GM12874 (cell line): Measurements from ENCODE around the gene TEKT1.

ENCODE experiments used
- CTCF ChIP-seq: IDR thresholded peaks from 2 replicates; pipeline ENCODE4 v1.5.1; 2011; ENCODE audit warnings: low read depth, mild to moderate bottlenecking, control low read depth, low read length, moderate library complexity; ENCODE audit not compliant: insufficient read depth

Gene TEKT1

GRCh38 chr17:6831661-6832263 lies at the start of gene TEKT1:
TSS of gene TEKT1 (minus strand) at chr17:6831729. CDS start at chr17:6830376, 1,353 bp downstream.
- TF ChIP-seq CTCF = no peak

- no peak for TF ChIP-seq CTCF
These were observed 41.4 kb upstream of the TEKT1 start for GRCh38 chr17:6872936-6873335.

- no peak for TF ChIP-seq CTCF
These were observed 39.3 kb upstream of the TEKT1 start for GRCh38 chr17:6870841-6871240.

- TF ChIP-seq CTCF = no peak
These were observed 37.1 kb upstream of the TEKT1 start for GRCh38 chr17:6868582-6868981.

- no peak for TF ChIP-seq CTCF
These were observed 36.3 kb upstream of the TEKT1 start for GRCh38 chr17:6867849-6868248.

GRCh38 chr17:6862825-6863224 lies 31.3 kb upstream of the TEKT1 start:
- no peak for TF ChIP-seq CTCF

- TF ChIP-seq CTCF = no peak
These were observed 30.6 kb upstream of the TEKT1 start for GRCh38 chr17:6862122-6862521.
